GM12878 (cell line): ENCODE results near the gene NPSR1. TPM values are rescaled to one million over a fixed set of nuclear protein-coding genes. Genes with fewer than 3 reads are reported as not detected.

Experiments
- ATAC-seq: fragments of 200-7000 bp; cut with Tn5 transposase; 3 replicates; pipeline ENCODE4 v1.9.1; 2020; ENCODE audit warnings: mild to moderate bottlenecking, moderate library complexity
- BruUV-seq: library from RNA; stranded (reverse); fragments of 400-500 nt; replicated peaks from 2 replicates; lab custom pipeline; 2021; lab: Mats Ljungman, UMichigan
- CTCF ChIA-PET: fragments of 300-600 bp; sonication (Branson Sonifier 250); formaldehyde crosslinking; extraction: SDS; loops from one replicate; lab custom pipeline; 2021; ENCODE audit warnings: inconsistent platforms; lab: Yijun Ruan, JAX
- POLR2A ChIA-PET: fragments of 350-600 bp; formaldehyde crosslinking; extraction: SDS; loops from one replicate; lab custom pipeline; 2021; ENCODE audit warnings: inconsistent platforms; lab: Charles Lee
- RAD21 ChIA-PET: fragments of 300-600 bp; sonication (Branson Sonifier 250); formaldehyde crosslinking; loops from one replicate; lab custom pipeline; 2023; ENCODE audit warnings: antibody characterized with exemption; ENCODE audit not compliant: unreplicated experiment; lab: Charles Lee
- SMC1A ChIA-PET: fragments of 300-600 bp; sonication (Branson Sonifier 250); formaldehyde crosslinking; loops from one replicate; lab custom pipeline; 2023; ENCODE audit not compliant: unreplicated experiment, uncharacterized antibody; lab: Charles Lee
- DNase-seq: peaks from one replicate; pipeline ENCODE4 v3.0.0-alpha.2; 2011; ENCODE audit warnings: low read depth, low spot score
- FAIRE-seq: peaks from 3 replicates; lab custom pipeline; 2011; peaks lifted over from hg19 to GRCh38; lab: Jason Lieb, UNC
- H2AFZ ChIP-seq: 2 replicates; pipeline ENCODE4 v1.6.0; 2011; ENCODE audit warnings: low read depth, low read length, control low read depth; ENCODE audit not compliant: control insufficient read depth
- H3K27ac ChIP-seq: 2 replicates; pipeline ENCODE4 v1.5.1; 2011; ENCODE audit warnings: control low read depth; ENCODE audit not compliant: control insufficient read depth, insufficient read depth
- H3K27me3 ChIP-seq, 2 experiments: replicated peaks in 1 of 2; 2 replicates each; pipeline versions ENCODE4 v1.6.0 to v1.6.1; 2011; ENCODE audit warnings: low read length in 1 of 2; ENCODE audit not compliant: control insufficient read depth in 2 of 2, insufficient read depth in 2 of 2
- H3K36me3 ChIP-seq, 2 experiments: 2 replicates each; pipeline ENCODE4 v1.5.1; 2011; ENCODE audit warnings: low read length in 1 of 2; ENCODE audit not compliant: control insufficient read depth in 2 of 2, insufficient read depth in 2 of 2
- H3K4me1 ChIP-seq: 2 replicates; pipeline ENCODE4 v1.6.1; 2011; ENCODE audit warnings: mild to moderate bottlenecking, low read length, moderate library complexity, mixed read lengths; ENCODE audit not compliant: control insufficient read depth, insufficient read depth
- H3K4me2 ChIP-seq: 2 replicates; pipeline ENCODE4 v1.6.0; 2011; ENCODE audit warnings: control low read depth; ENCODE audit not compliant: control insufficient read depth, insufficient read depth
- H3K4me3 ChIP-seq: fragments of 200-600 bp; sonication (generic); 2 replicates; pipeline ENCODE4 v1.5.1; 2016
- H3K79me2 ChIP-seq: 2 replicates; pipeline ENCODE4 v1.6.0; 2011; ENCODE audit warnings: low read length; ENCODE audit not compliant: control insufficient read depth, insufficient read depth
- H3K9ac ChIP-seq: 2 replicates; pipeline ENCODE4 v1.8.0; 2011; ENCODE audit warnings: low read length, control low read depth, mixed read lengths; ENCODE audit not compliant: control insufficient read depth, insufficient read depth
- H3K9me3 ChIP-seq: replicated peaks from 3 replicates; pipeline ENCODE4 v1.5.1; 2011; ENCODE audit warnings: mild to moderate bottlenecking, low read length; ENCODE audit not compliant: control insufficient read depth, insufficient read depth
- H4K20me1 ChIP-seq: 2 replicates; pipeline ENCODE4 v1.6.0; 2011; ENCODE audit not compliant: control insufficient read depth, insufficient read depth
- BACH1 ChIP-seq: fragments of 450-650 bp; IDR thresholded peaks from 2 replicates; pipeline ENCODE4 v1.6.1; 2017; ENCODE audit warnings: mild to moderate bottlenecking, borderline replicate concordance
- DPF2 ChIP-seq: fragments of 450-650 bp; IDR thresholded peaks from 2 replicates; pipeline ENCODE4 v1.6.1; 2017; ENCODE audit warnings: mild to moderate bottlenecking
- EZH2 ChIP-seq: IDR thresholded peaks from 2 replicates; pipeline ENCODE4 v1.6.1; 2012; ENCODE audit warnings: low read depth, mild to moderate bottlenecking, control low read depth, inconsistent platforms, low read length, borderline replicate concordance; ENCODE audit not compliant: control insufficient read depth
- NFXL1 ChIP-seq: fragments of 450-650 bp; IDR thresholded peaks from 2 replicates; pipeline ENCODE4 v1.6.1; 2017; ENCODE audit warnings: antibody characterized with exemption, mild to moderate bottlenecking, borderline replicate concordance
- NR2C1 ChIP-seq: fragments of 450-650 bp; IDR thresholded peaks from 2 replicates; pipeline ENCODE4 v1.6.1; 2017; ENCODE audit warnings: antibody characterized with exemption, mild to moderate bottlenecking, moderate library complexity
- RB1 ChIP-seq: fragments of 450-650 bp; formaldehyde crosslinking; IDR thresholded peaks from 2 replicates; pipeline ENCODE4 v1.6.1; 2017; ENCODE audit warnings: mild to moderate bottlenecking, borderline replicate concordance
- SMAD5 ChIP-seq: IDR thresholded peaks from 2 replicates; pipeline ENCODE4 v1.6.1; 2016; ENCODE audit warnings: antibody characterized with exemption, low read depth
- TAF1 ChIP-seq: IDR thresholded peaks from 2 replicates; pipeline ENCODE4 v1.6.1; 2011; ENCODE audit warnings: mild to moderate bottlenecking, low read depth, low read length, borderline replicate concordance
- TCF7 ChIP-seq: IDR thresholded peaks from 2 replicates; pipeline ENCODE4 v1.6.1; 2014; ENCODE audit warnings: antibody characterized with exemption, borderline replicate concordance
- WGBS: methylation state at CpG from one replicate; pipeline ENCODE4 v1.1.6; 2016; ENCODE audit warnings: low lambda C conversion rate; ENCODE audit not compliant: insufficient replicate concordance, insufficient coverage; ENCODE audit errors: missing lambda C conversion rate; 5-methylcytosine and 5-hydroxymethylcytosine counted together
- in situ Hi-C: fragments of 300-500 bp; cut with MboI; formaldehyde crosslinking; loops from 9 replicates; pipeline ENCODE4 v1.14.3; 2018; ENCODE audit warnings: mixed read lengths
- intact Hi-C: fragments of 100-400 bp; cut with micrococcal nuclease; formaldehyde crosslinking; loops from one replicate; pipeline ENCODE4 v1.14.2; 2022; ENCODE audit not compliant: unreplicated experiment
- polyA plus RNA-seq, 11 experiments: library from polyadenylated mRNA; depleted of rRNA in 4 of 11; unstranded in 6 of 11; stranded (reverse) in 5 of 11; fragments of >200 nt; fragmentation: Nextera tagmentation in 4 of 11; fragmentation: Illumina TruSeq in 1 of 11; extraction: Ambion mirVana in 4 of 11; extraction: Trizol in 1 of 11; gene quantifications; 1 replicate in 1 of 11; 2 replicates in 10 of 11; pipeline versions ENCODE4 v1.2.1 to v1.2.3, GENCODE V29; 2011 to 2016; ENCODE audit warnings: inconsistent platforms in 2 of 11, missing spikeins in 2 of 11, low read depth in 1 of 11
- total RNA-seq, 4 experiments: library from RNA; depleted of rRNA in 3 of 4; stranded (reverse); fragments of >200 nt in 3 of 4; fragmentation: Illumina TruSeq in 1 of 4; extraction: Trizol in 1 of 4; gene quantifications; 2 replicates each; pipeline versions ENCODE4 v1.2.1 to v1.2.3, GENCODE V29; 2013 to 2021

NPSR1 gene
- total and polyA plus RNA-seq, 10 of the 15 experiments (the other 5 are each of a cell fraction or from before 2014, with no cell fraction given), result 0.20 TPM; not detected in 9

DNA sequence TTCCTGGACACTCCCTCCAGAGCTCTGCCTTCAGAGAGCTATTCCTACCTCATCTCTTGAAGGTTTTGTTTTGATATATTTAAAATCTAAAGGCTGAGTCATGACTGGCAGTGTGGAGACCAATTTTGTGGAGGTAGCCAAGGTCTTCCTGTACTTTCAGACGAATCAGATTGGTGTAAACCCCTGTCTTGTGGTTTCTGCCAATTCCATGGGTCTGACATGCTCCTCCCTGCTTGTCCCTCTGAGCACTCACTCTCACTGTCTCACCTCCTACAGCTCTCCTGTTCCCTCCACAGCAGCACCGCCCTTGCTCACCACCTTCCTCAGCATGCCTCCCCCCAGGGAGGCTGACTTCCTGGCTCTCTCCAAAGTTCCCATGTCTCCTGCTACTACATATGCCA is 179.8 kb downstream of the NPSR1 start:
- no TSS peak for BruUV-seq
- ATAC-seq, result no peak
- no peaks in the 10 kb centered on the region for H3K27me3 ChIP-seq
- SMC1A ChIA-PET, result interaction anchor here (1.4 kb wide), 1 partner anchor 8 kb away, joined by 5 read pairs; no protein-coding TSS in a partner anchor
- CTCF ChIA-PET, result interaction anchor here (2.4 kb wide), 1 partner anchor 14 kb away, joined by 9 read pairs; no protein-coding TSS in a partner anchor
- DNase-seq, result no peak
- intact Hi-C loops, result no loop called here
- no peaks in the 10 kb centered on the region for H3K9me3 ChIP-seq
- RAD21 ChIA-PET, result no interaction called here
- no peaks in the 10 kb centered on the region for H3K36me3 ChIP-seq
- FAIRE-seq, result no peak
- no peaks in the 10 kb centered on the region for H4K20me1 ChIP-seq
- H2AFZ ChIP-seq, result no peak overlapping the region
- H3K9ac ChIP-seq, result no peak overlapping the region
- in situ Hi-C loops, result no loop called here
- no peaks in the 10 kb centered on the region for H3K4me1 ChIP-seq
- no peak for TF ChIP-seq SMAD5
- no peak for TF ChIP-seq NFXL1
- TF ChIP-seq EZH2, result no peak
- no peak for TF ChIP-seq TCF7
- TF ChIP-seq NR2C1, result no peak
- TF ChIP-seq, all 136 proteins: peak for 0
- H3K27ac ChIP-seq, result no peak overlapping the region
- H3K4me3 ChIP-seq, result no peak overlapping the region
- WGBS, result 31% methylated on average over 2 of the region's 2 CpGs
- no peaks in the 10 kb centered on the region for H3K79me2 ChIP-seq
- H3K4me2 ChIP-seq, result no peak overlapping the region
- POLR2A ChIA-PET, result no interaction called here

DNA sequence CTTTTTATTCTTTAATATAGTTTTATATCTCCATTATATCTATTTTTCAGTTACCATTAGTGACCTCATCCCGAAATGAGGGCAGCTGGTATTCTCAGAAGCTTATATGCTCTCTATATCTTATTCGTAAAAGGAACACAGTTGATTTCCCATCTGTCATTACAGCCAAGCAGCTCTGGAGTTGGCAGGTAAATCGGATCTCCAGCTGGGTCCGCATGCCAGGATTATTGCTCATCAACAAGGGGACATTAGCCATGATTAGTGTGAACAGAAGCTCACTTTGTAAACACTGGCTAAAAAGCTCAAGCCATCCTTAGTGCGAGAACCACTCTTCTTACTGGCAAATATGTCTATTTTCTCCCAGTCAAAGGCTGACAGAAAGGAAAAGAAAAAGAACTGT is 180.3 kb downstream of the NPSR1 start:
- ChIA-PET CTCF (interaction anchor here (2.4 kb wide), 1 partner anchor 15 kb away, joined by 9 read pairs; no protein-coding TSS in a partner anchor), RAD21 (no interaction called here), POLR2A (no interaction called here), SMC1A (interaction anchor here (1.0 to 1.4 kb wide), 2 partner anchors 9 to 162 kb away, joined by 3 to 5 read pairs; no protein-coding TSS in a partner anchor)
- ATAC-seq (no peak), FAIRE-seq (no peak), DNase-seq (no peak)
- H3K36me3 ChIP-seq, result no peaks in the 10 kb centered on the region
- no TSS peak for BruUV-seq
- 7% methylated on average over 5 of the region's 5 CpGs for WGBS
- H4K20me1 ChIP-seq, result no peaks in the 10 kb centered on the region
- H3K27me3 ChIP-seq, result no peaks in the 10 kb centered on the region
- TF ChIP-seq RB1, result no peak
- no peak for TF ChIP-seq DPF2
- no peak for TF ChIP-seq BACH1
- no peak for TF ChIP-seq TAF1
- intact Hi-C loops, result no loop called here
- H3K9ac ChIP-seq, result no peak overlapping the region
- no peaks in the 10 kb centered on the region for H3K79me2 ChIP-seq
- H3K9me3 ChIP-seq, result no peaks in the 10 kb centered on the region
- H3K4me2 ChIP-seq, result no peak overlapping the region
- H2AFZ ChIP-seq, result no peak overlapping the region
- in situ Hi-C loops, result no loop called here
- no peak overlapping the region for H3K27ac ChIP-seq
- no peak overlapping the region for H3K4me3 ChIP-seq
- H3K4me1 ChIP-seq, result no peaks in the 10 kb centered on the region
